ENCODE data around the gene NKD2. TPM values are rescaled to one million over a fixed set of nuclear protein-coding genes. Genes with fewer than 3 reads are reported as not detected.

The NKD2 gene
- total RNA-seq, 2 donors from 2014 or later, result 1.4 to 1.5 TPM

DNA sequence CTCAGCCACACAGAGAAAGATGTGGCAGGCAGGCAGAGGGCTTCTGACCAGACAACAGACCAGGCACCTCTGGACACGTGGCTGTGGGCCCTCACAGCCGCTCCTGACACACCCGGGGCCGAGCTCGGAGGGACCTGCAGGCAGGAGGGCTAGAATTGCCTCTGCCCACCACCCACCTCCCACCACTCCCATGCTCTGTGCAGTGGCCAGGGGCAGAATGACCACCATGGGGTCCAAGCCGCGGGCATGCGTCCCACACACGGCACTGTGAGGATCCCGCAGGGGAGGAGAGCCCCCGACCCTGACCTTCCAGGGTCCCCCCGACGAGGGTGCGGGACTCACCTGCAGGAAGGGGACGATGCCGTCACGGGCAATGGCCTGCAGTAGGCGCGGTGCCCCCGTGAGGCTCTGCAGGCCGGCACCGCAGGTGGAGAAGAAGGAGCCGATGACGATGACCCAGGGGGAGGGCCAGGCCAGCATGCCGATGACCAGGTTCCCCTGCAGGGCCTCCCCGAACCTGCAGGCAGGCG, 69.0 kb downstream of the NKD2 start:
- DNase-seq (ENCODE audit: low spot score) (no peak), ATAC-seq (ENCODE audit: insufficient number of reproducible peaks, low FRiP score, low read depth) (no peak)
- TF ChIP-seq, protein P1, sequence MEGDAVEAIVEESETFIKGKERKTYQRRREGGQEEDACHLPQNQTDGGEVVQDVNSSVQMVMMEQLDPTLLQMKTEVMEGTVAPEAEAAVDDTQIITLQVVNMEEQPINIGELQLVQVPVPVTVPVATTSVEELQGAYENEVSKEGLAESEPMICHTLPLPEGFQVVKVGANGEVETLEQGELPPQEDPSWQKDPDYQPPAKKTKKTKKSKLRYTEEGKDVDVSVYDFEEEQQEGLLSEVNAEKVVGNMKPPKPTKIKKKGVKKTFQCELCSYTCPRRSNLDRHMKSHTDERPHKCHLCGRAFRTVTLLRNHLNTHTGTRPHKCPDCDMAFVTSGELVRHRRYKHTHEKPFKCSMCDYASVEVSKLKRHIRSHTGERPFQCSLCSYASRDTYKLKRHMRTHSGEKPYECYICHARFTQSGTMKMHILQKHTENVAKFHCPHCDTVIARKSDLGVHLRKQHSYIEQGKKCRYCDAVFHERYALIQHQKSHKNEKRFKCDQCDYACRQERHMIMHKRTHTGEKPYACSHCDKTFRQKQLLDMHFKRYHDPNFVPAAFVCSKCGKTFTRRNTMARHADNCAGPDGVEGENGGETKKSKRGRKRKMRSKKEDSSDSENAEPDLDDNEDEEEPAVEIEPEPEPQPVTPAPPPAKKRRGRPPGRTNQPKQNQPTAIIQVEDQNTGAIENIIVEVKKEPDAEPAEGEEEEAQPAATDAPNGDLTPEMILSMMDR (IDR thresholded peaks at IDR 0.05), result no peak
- Histone ChIP-seq H3K4me3 (no peak overlapping the region), H3K9me3 (no peaks in the 10 kb centered on the region), H3K36me3 (no peaks in the 10 kb centered on the region), H3K27me3 (replicated peaks; ENCODE audit: insufficient read depth) (no peaks in the 10 kb centered on the region), H3K4me1 (ENCODE audit: control insufficient read depth in 1 of 2, low read depth in 2 of 2) (no peaks in the 10 kb centered on the region), H3K27ac (no peak overlapping the region)

DNA sequence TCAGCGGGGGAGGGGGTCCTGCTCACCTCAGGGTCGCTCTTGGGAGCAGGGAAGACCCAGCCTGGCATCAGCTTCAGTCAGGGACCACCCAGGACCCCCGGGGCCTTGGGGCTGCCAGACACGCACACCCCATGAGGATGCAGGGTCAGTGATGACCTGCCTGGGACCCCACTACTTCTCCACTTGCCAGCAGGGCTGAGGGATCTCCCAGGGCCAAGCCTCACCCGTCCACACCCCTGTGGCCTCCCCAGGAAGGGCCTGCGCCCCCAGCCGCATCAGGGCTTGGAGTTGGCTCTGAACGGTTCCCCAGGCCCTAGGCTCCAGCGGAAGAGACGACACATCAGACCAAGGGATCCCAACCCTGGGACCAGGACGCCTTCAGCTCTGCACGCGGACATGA, 69.6 kb downstream of the NKD2 start:
- Histone ChIP-seq H3K4me3 (no peak overlapping the region), H3K36me3 (peaks cover 2% of the 10 kb centered on the region), H3K9me3 (no peaks in the 10 kb centered on the region), H3K4me1 (ENCODE audit: control insufficient read depth in 1 of 2, low read depth in 2 of 2) (no peaks in the 10 kb centered on the region), H3K27ac (no peak overlapping the region), H3K27me3 (replicated peaks; ENCODE audit: insufficient read depth) (no peaks in the 10 kb centered on the region)
- ATAC-seq (ENCODE audit: insufficient number of reproducible peaks, low FRiP score, low read depth) (no peak), DNase-seq (ENCODE audit: low spot score) (no peak)
- TF ChIP-seq, protein P1 (IDR thresholded peaks at IDR 0.05), result no peak

DNA sequence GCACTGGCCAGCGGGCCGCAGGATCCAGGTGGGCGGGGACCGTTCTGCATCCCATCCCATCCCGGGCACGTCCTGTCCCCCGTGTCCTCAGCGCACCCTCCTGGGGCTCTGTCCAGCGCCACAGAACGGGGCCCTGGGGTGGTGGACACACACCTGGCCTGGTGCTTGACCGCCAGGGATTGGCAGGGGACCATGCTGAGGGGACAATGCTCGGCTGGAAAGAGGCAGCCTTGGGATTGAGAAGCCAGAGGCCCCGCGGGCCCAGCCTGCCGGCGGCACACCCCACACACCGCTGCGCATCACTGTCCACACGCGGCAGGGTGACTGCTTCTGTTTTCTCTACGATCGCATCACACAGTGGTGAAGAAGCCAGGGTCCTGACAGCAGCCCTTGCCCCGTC, 70.2 kb downstream of the NKD2 start:
- no peak for DNase-seq (ENCODE audit: low spot score)
- H3K36me3 ChIP-seq, result peaks cover 7% of the 10 kb centered on the region

DNA sequence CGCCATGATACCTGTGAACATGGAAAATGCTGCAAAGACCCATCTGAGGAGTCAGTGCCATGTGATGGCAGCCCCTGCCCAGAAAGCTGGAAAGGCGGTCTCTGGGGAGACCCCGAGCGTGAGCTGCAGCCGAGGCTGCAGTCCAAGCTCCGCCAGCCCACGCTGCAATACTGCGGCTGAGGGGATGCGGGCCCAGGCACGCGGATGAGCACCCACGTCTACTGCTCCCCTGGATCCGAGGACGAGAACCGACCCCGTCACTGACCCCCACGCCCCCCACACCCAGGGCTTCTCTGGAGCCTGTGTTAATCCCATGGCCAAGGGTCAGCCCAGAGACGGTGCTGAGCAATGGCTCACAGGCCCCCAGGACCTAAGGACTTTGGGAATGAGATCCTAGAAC, 70.9 kb downstream of the NKD2 start:
- ATAC-seq (ENCODE audit: insufficient number of reproducible peaks, low FRiP score, low read depth) (no peak), DNase-seq (ENCODE audit: low spot score) (no peak)
- Histone ChIP-seq H3K4me3 (no peak overlapping the region), H3K36me3 (peaks cover 11% of the 10 kb centered on the region), H3K4me1 (ENCODE audit: control insufficient read depth in 1 of 2, low read depth in 2 of 2) (no peaks in the 10 kb centered on the region), H3K27me3 (replicated peaks; ENCODE audit: insufficient read depth) (no peaks in the 10 kb centered on the region), H3K9me3 (no peaks in the 10 kb centered on the region), H3K27ac (no peak overlapping the region)
- TF ChIP-seq, protein P1 (IDR thresholded peaks at IDR 0.05), result no peak

More for the DNA sequence above, 70.2 kb downstream of the NKD2 start:
- Histone ChIP-seq H3K9me3 (no peaks in the 10 kb centered on the region), H3K4me3 (no peak overlapping the region), H3K27ac (no peak overlapping the region), H3K27me3 (replicated peaks; ENCODE audit: insufficient read depth) (no peaks in the 10 kb centered on the region), H3K4me1 (ENCODE audit: control insufficient read depth in 1 of 2, low read depth in 2 of 2) (no peaks in the 10 kb centered on the region)
- TF ChIP-seq, protein P1 (IDR thresholded peaks at IDR 0.05), result no peak
- no peak for ATAC-seq (ENCODE audit: insufficient number of reproducible peaks, low FRiP score, low read depth)

DNA sequence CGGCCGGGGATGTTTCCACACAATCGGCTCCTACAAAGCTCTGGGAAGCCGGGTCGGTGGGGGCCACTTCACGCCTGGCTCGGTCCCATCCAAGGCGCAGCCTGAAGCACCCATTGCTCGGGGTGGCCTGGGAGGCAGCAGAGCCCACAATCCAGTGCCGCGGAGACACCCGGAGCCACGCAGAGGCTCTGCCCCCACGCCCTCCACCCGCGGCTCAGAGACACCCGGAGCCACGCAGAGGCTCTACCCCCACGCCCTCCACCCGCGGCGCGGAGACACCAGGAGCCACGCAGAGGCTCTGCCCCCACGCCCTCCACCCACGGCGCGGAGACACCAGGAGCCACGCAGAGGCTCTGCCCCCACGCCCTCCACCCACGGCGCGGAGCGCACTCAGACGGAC, 71.4 kb downstream of the NKD2 start:
- Histone ChIP-seq H3K36me3 (peaks cover 11% of the 10 kb centered on the region), H3K27ac (no peak overlapping the region), H3K9me3 (no peaks in the 10 kb centered on the region), H3K4me1 (ENCODE audit: control insufficient read depth in 1 of 2, low read depth in 2 of 2) (no peaks in the 10 kb centered on the region), H3K27me3 (replicated peaks; ENCODE audit: insufficient read depth) (no peaks in the 10 kb centered on the region), H3K4me3 (no peak overlapping the region)
- ATAC-seq (ENCODE audit: insufficient number of reproducible peaks, low FRiP score, low read depth) (no peak), DNase-seq (ENCODE audit: low spot score) (no peak)
- TF ChIP-seq, protein P1 (IDR thresholded peaks at IDR 0.05), result no peak

All from thoracic aorta (tissue), 2 donors.